HCT116 (cell line): ENCODE results near the gene SLC40A1. TPM values are rescaled to one million over a fixed set of nuclear protein-coding genes. Genes with fewer than 3 reads are reported as not detected.

Source experiments
- ATAC-seq: fragments of 200-7000 bp; cut with Tn5 transposase; 2 replicates; pipeline ENCODE4 v1.9.1; 2020; ENCODE audit warnings: mild to moderate bottlenecking, moderate library complexity
- BruUV-seq: library from RNA; stranded (reverse); fragments of 400-500 nt; replicated peaks from 2 replicates; lab custom pipeline; 2021; lab: Mats Ljungman, UMichigan
- CTCF ChIA-PET: fragments of 300-600 bp; sonication (Branson Sonifier 250); formaldehyde crosslinking; loops from one replicate; lab custom pipeline; 2021; ENCODE audit warnings: antibody characterized with exemption; lab: Charles Lee
- POLR2A ChIA-PET: fragments of 300-600, 350-600 bp; sonication (Branson Sonifier 250); formaldehyde crosslinking; loops from one replicate; lab custom pipeline; 2021; ENCODE audit warnings: antibody characterized with exemption; lab: Charles Lee
- RAD21 ChIA-PET, 2 experiments: fragments of 300-600 bp; sonication (Branson Sonifier 250); formaldehyde crosslinking; loops; one replicate each; lab custom pipeline; 2023; ENCODE audit warnings: low total read pairs in 2 of 2; ENCODE audit not compliant: uncharacterized antibody in 2 of 2, unreplicated experiment in 2 of 2, low non-redundant PET in 1 of 2; lab: Charles Lee
- DNase-seq: peaks from one replicate; pipeline ENCODE4 v3.0.0-alpha.2; 2010; ENCODE audit warnings: low read depth, low spot score
- H2AFZ ChIP-seq: fragments of 200-600 bp; shearing (Covaris generic), sonication (generic); 2 replicates; pipeline ENCODE4 v1.6.1; 2017; ENCODE audit warnings: low read depth, mixed run types, mixed read lengths, antibody characterized with exemption, low read length; ENCODE audit not compliant: poor library complexity, severe bottlenecking
- H3K27ac ChIP-seq: 2 replicates; pipeline ENCODE4 v1.5.1; 2012; ENCODE audit warnings: low read depth, low read length
- H3K27me3 ChIP-seq: fragments of 200-600 bp; sonication (generic); 2 replicates; pipeline ENCODE4 v1.6.1; 2016; ENCODE audit warnings: mixed run types, low read length, mixed read lengths; ENCODE audit not compliant: insufficient read depth
- H3K36me3 ChIP-seq, 2 experiments: fragments of 200-500 bp in 1 of 2; fragments of 200-600 bp in 1 of 2; sonication (Bioruptor generic) in 1 of 2; sonication (generic) in 1 of 2; 2 replicates each; pipeline versions ENCODE4 v1.5.1 to v1.6.1; 2014 to 2016; ENCODE audit warnings: low read length in 2 of 2, inconsistent platforms in 1 of 2, mixed read lengths in 1 of 2, mixed run types in 1 of 2; ENCODE audit not compliant: insufficient read depth in 2 of 2, control insufficient read depth in 1 of 2
- H3K4me1 ChIP-seq, 2 experiments: fragments of 200-600 bp in 1 of 2; sonication (generic) in 1 of 2; 2 replicates each; pipeline versions ENCODE4 v1.5.1 to v1.6.1; 2012 to 2017; ENCODE audit warnings: low read length in 2 of 2, inconsistent platforms in 1 of 2, mild to moderate bottlenecking in 1 of 2, mixed read lengths in 1 of 2, mixed run types in 1 of 2, moderate library complexity in 1 of 2; ENCODE audit not compliant: insufficient read depth in 2 of 2, control insufficient read depth in 1 of 2
- H3K4me2 ChIP-seq: fragments of 200-600 bp; sonication (generic); 2 replicates; pipeline ENCODE4 v1.6.1; 2017; ENCODE audit warnings: mixed run types, low read length, mixed read lengths
- H3K4me3 ChIP-seq, 2 experiments: fragments of 200-600 bp in 1 of 2; sonication (generic) in 1 of 2; replicated peaks in 1 of 2; 2 replicates each; pipeline ENCODE4 v1.5.1; 2011 to 2016; ENCODE audit warnings: low read length in 2 of 2, control low read depth in 1 of 2, low read depth in 1 of 2, mild to moderate bottlenecking in 1 of 2, mixed read lengths in 1 of 2, mixed run types in 1 of 2
- H3K79me2 ChIP-seq: fragments of 200-600 bp; sonication (generic); 2 replicates; pipeline ENCODE4 v1.6.1; 2017; ENCODE audit warnings: mild to moderate bottlenecking, mixed run types, low read length, moderate library complexity, mixed read lengths; ENCODE audit not compliant: insufficient read depth
- H3K9ac ChIP-seq: fragments of 200-600 bp; sonication (generic); 2 replicates; pipeline ENCODE4 v1.6.1; 2016; ENCODE audit warnings: low read length, mixed read lengths
- H3K9me2 ChIP-seq: fragments of 200-600 bp; sonication (generic), shearing (Covaris generic); 2 replicates; pipeline ENCODE4 v1.6.1; 2017; ENCODE audit warnings: mixed run types, mild to moderate bottlenecking, moderate library complexity; ENCODE audit not compliant: insufficient read depth
- H3K9me3 ChIP-seq, 2 experiments: fragments of 200-500 bp in 1 of 2; fragments of 200-600 bp in 1 of 2; sonication (Bioruptor generic) in 1 of 2; sonication (generic) in 1 of 2; 2 replicates each; pipeline ENCODE4 v1.6.1; 2014 to 2017; ENCODE audit warnings: low read length in 2 of 2, mixed read lengths in 2 of 2, inconsistent platforms in 1 of 2, low read depth in 1 of 2, mild to moderate bottlenecking in 1 of 2, mixed run types in 1 of 2, moderate library complexity in 1 of 2; ENCODE audit not compliant: control insufficient read depth in 1 of 2, insufficient read depth in 1 of 2
- H4K20me1 ChIP-seq: fragments of 200-600 bp; sonication (generic), shearing (Covaris generic); 2 replicates; pipeline ENCODE4 v1.6.1; 2017; ENCODE audit warnings: mixed run types, mild to moderate bottlenecking, moderate library complexity; ENCODE audit not compliant: insufficient read depth
- CBX3 ChIP-seq: IDR thresholded peaks from 2 replicates; pipeline ENCODE4 v1.6.1; 2012; ENCODE audit warnings: low read depth
- EZH2 ChIP-seq: fragments of 200-600 bp; sonication (generic); IDR thresholded peaks from 2 replicates; pipeline ENCODE4 v1.6.1; 2017; ENCODE audit warnings: antibody characterized with exemption, mixed run types
- EZH2phosphoT487 ChIP-seq: fragments of 200-600 bp; IDR thresholded peaks from 2 replicates; pipeline ENCODE4 v1.6.1; 2018; ENCODE audit warnings: antibody characterized with exemption, borderline replicate concordance
- JUND ChIP-seq: IDR thresholded peaks from 2 replicates; pipeline ENCODE4 v1.6.1; 2012
- POLR2AphosphoS5 ChIP-seq: IDR thresholded peaks from 2 replicates; pipeline ENCODE4 v1.6.1; 2011; ENCODE audit warnings: mild to moderate bottlenecking, low read depth, low read length, moderate library complexity
- RAD21 ChIP-seq: IDR thresholded peaks from 2 replicates; pipeline ENCODE4 v1.6.1; 2012; ENCODE audit warnings: low read depth, mild to moderate bottlenecking
- SP1 ChIP-seq: IDR thresholded peaks from 2 replicates; pipeline ENCODE4 v1.6.1; 2012; ENCODE audit warnings: low read depth
- SRF ChIP-seq: IDR thresholded peaks from 2 replicates; pipeline ENCODE4 v1.6.1; 2012; ENCODE audit warnings: low read depth
- TCF7L2 ChIP-seq: IDR thresholded peaks from 2 replicates; pipeline ENCODE4 v1.7.0; 2011; ENCODE audit warnings: borderline replicate concordance, inconsistent platforms; ENCODE audit not compliant: insufficient read depth, insufficient read length; ENCODE audit errors: extremely low read depth
- ZFX ChIP-seq: fragments of 450-650 bp; IDR thresholded peaks from 2 replicates; pipeline ENCODE4 v1.6.1; 2017
- ZNF274 ChIP-seq: fragments of 200-500 bp; sonication (Bioruptor generic); IDR thresholded peaks from 2 replicates; pipeline ENCODE4 v1.6.1; 2014; ENCODE audit warnings: mild to moderate bottlenecking, low read depth, low read length, inconsistent platforms
- intact Hi-C: fragments of 100-400 bp; cut with micrococcal nuclease; formaldehyde crosslinking; loops from 2 replicates; pipeline ENCODE4 v1.10.0; 2022
- total RNA-seq: library from RNA; stranded (reverse); gene quantifications from one replicate; pipeline ENCODE4 v1.2.1, GENCODE V29; 2021; ENCODE audit not compliant: unreplicated experiment
- TF ChIP-seq, protein P1 (sequence below): IDR thresholded peaks from 2 replicates; pipeline ENCODE4 v1.6.1; 2012
- TF ChIP-seq, protein P2 (sequence below): IDR thresholded peaks from 2 replicates; pipeline ENCODE4 v1.6.1; 2012

Gene SLC40A1
- total RNA-seq, 1 experiment from 2014 or later = 1.5 TPM

DNA sequence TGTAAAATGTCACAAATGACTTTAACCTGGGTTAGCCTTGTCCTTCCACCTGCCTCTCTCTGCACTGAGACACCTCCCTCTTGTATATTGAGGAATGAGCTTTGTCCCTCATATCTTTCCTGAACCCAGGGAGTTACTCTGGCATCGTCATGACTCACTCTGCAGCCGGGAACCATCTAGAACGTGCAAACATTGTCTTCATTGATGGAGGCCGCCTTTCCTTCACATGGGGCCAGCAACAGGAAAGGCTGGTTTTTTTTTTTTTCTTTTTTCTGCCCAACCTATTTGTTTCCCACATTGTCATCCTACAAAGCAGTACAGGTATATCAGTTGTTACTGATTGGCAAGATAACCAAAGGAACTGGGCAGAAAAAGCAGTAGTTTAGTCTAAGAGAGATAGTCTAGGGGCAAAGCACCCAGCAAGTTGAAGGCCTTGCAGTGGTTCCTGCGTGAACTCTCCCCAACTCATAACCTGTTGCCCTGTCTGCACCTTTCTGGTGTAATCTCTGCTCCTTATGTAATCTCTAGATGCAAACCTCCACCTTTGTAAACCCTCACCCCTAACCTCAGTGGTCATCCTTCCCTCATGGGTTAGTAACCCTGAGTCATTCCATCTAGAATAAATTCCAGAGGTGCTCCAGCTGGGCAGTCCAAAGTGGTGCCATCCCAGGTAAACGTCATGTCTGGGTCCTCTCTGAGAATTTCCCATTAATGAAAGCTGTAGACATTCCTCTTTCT lies 38.3 kb downstream of the SLC40A1 start:
- TF ChIP-seq EZH2phosphoT487 = no peak
- TF ChIP-seq, protein P1, sequence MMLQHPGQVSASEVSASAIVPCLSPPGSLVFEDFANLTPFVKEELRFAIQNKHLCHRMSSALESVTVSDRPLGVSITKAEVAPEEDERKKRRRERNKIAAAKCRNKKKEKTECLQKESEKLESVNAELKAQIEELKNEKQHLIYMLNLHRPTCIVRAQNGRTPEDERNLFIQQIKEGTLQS = no peak
- TF ChIP-seq CBX3 = no peak
- TF ChIP-seq TCF7L2 = no peak
- no peak for TF ChIP-seq SP1
- no peak for TF ChIP-seq ZFX
- TF ChIP-seq ZNF274 = no peak
- TF ChIP-seq POLR2AphosphoS5 = no peak
- no peak for TF ChIP-seq RAD21
- no peak for TF ChIP-seq EZH2
- TF ChIP-seq, protein P2, sequence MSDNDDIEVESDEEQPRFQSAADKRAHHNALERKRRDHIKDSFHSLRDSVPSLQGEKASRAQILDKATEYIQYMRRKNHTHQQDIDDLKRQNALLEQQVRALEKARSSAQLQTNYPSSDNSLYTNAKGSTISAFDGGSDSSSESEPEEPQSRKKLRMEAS = no peak
- no peak for TF ChIP-seq SRF
- no peak for TF ChIP-seq JUND
- Histone ChIP-seq H3K9me3 (no peaks in the 10 kb centered on the region), H4K20me1 (no peaks in the 10 kb centered on the region), H3K79me2 (no peaks in the 10 kb centered on the region), H3K4me1 (no peaks in the 10 kb centered on the region), H3K9me2 (no peaks in the 10 kb centered on the region), H3K27ac (no peak overlapping the region), H3K9ac (no peak overlapping the region), H3K36me3 (no peaks in the 10 kb centered on the region), H3K27me3 (no peaks in the 10 kb centered on the region), H2AFZ (no peak overlapping the region), H3K4me2 (no peak overlapping the region), H3K4me3 (no peak overlapping the region)
- BruUV-seq = no TSS peak
- ChIA-PET POLR2A (no interaction called here), RAD21 (no interaction called here), CTCF (no interaction called here)
- no peak for ATAC-seq
- no peak for DNase-seq
- intact Hi-C loops = no loop called here
